HG02973 (cell line): ENCODE measurements around the gene TBC1D22B.
"Not testable (repeated sequence)": the region's sequence is repeated elsewhere in the genome, so short reads cannot be mapped to it uniquely, and the experiment has no call there.

ENCODE experiments used
- ATAC-seq: cut with Tn5 transposase; IDR thresholded peaks from one replicate; pipeline ENCODE4 v1.9.1; 2021; ENCODE audit warnings: moderate library complexity; ENCODE audit not compliant: unreplicated experiment

Gene TBC1D22B

GRCh38 chr6:37303091-37303660 is 45.6 kb downstream of the TBC1D22B start:
- ATAC-seq, result no peak

- no peak for ATAC-seq
These were observed 46.4 kb downstream of the TBC1D22B start for GRCh38 chr6:37303891-37304503.

GRCh38 chr6:37304766-37305165 is 47.2 kb downstream of the TBC1D22B start:
- no peak for ATAC-seq

- no peak for ATAC-seq
These were observed 48.4 kb downstream of the TBC1D22B start for GRCh38 chr6:37305841-37306425.

- ATAC-seq, result no peak
These were observed 49.2 kb downstream of the TBC1D22B start for GRCh38 chr6:37306624-37307222.

GRCh38 chr6:37307484-37307883 is 49.9 kb downstream of the TBC1D22B start:
- ATAC-seq, result not testable (repeated sequence)

GRCh38 chr6:37308069-37308815 is 50.7 kb downstream of the TBC1D22B start:
- no peak for ATAC-seq

- no peak for ATAC-seq
These were observed 51.5 kb downstream of the TBC1D22B start for GRCh38 chr6:37309046-37309445.

GRCh38 chr6:37309692-37310091 is 52.1 kb downstream of the TBC1D22B start:
- ATAC-seq, result no peak

- no peak for ATAC-seq
These were observed 53.4 kb downstream of the TBC1D22B start for GRCh38 chr6:37310966-37311365.

- no peak for ATAC-seq
These were observed 54.3 kb downstream of the TBC1D22B start for GRCh38 chr6:37311741-37312473.

- ATAC-seq, result no peak
These were observed 56.3 kb downstream of the TBC1D22B start for GRCh38 chr6:37313723-37314486.

GRCh38 chr6:37314487-37315156 is 57.0 kb downstream of the TBC1D22B start:
- no peak for ATAC-seq

GRCh38 chr6:37315157-37315515 is 57.6 kb downstream of the TBC1D22B start:
- ATAC-seq, result no peak

- no peak for ATAC-seq
These were observed 58.5 kb downstream of the TBC1D22B start for GRCh38 chr6:37316071-37316470.

- ATAC-seq, result no peak
These were observed 59.9 kb downstream of the TBC1D22B start for GRCh38 chr6:37317312-37318038.

- no peak for ATAC-seq
These were observed 61.6 kb downstream of the TBC1D22B start for GRCh38 chr6:37319156-37319555.

GRCh38 chr6:37319856-37320480 is 62.4 kb downstream of the TBC1D22B start:
- no peak for ATAC-seq
